HG03521 (cell line): ENCODE data around the gene PRR20B.
"Not testable (repeated sequence)": the region's sequence is repeated elsewhere in the genome, so short reads cannot be mapped to it uniquely, and the experiment has no call there.

Source experiments
- ATAC-seq: cut with Tn5 transposase; IDR thresholded peaks from one replicate; pipeline ENCODE4 v1.9.1; 2021; ENCODE audit warnings: mild to moderate bottlenecking, moderate library complexity; ENCODE audit not compliant: unreplicated experiment

PRR20B gene

GRCh38 chr13:57147188-57147587 is at the start of gene PRR20B:
PRR20B (plus strand) TSS chr13:57147488; CDS start chr13:57147875, 387 bp downstream.
- ATAC-seq: not testable (repeated sequence)

DNA sequence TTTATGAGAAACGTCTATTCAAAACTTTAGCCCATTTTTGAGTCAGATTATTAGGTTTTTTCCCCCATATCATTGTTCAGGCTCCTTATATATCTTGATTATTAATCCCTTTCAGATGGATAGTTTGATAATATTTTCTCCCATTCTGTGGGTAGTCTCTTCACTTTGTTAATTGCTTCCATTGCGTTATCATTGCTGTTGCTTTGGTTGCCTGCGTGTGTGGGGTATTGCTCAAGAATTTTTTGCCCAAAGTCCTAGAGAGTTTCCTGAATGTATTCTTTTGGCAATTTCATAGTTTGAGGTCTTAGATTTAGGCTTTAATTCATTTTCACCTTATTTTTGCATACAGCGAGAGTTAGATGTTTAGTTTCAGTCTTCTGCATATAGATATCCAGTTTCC is 32.3 kb upstream of the PRR20B start:
- ATAC-seq: no peak

- ATAC-seq: no peak
Observed at GRCh38 chr13:57123681-57124080, 23.6 kb upstream of the PRR20B start.

DNA sequence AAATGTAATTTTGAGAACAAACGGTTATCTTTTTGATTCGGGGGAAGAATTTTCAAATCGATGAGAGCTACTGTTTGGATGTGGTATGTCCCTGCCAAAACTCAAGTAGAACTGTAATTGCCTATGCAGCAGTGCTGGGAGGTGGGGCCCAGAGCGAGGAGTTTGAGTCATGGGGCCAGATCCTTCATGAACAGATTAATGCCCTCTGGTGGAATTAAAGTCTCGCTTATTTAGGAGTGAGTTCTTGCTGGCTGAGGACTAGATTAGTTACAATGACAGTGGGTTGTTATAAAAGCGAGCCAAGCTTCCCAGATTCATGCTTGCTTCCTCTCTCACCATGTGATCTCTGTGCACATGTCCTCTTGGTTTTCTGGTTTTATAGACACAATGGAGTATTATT is 18.4 kb upstream of the PRR20B start:
- no peak for ATAC-seq

DNA sequence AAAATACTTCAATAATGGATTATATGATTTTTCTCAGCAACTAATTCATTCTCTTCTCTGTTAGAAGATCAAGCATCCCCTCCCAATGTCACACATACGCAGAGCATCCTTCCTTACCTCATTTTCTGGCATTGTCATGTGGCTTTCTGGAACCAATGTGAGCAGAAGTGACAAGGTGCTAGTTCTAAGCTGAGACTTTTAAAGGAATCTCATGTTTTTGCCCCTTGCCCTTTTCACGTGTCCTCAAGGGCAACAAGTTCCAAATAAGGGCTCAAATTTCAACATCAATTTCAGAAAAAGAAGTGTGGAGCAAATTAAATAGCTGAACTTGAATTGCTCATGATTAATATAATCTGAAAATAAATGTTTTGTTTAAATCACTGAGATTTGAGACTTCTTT is 11.2 kb upstream of the PRR20B start:
- no peak for ATAC-seq

DNA sequence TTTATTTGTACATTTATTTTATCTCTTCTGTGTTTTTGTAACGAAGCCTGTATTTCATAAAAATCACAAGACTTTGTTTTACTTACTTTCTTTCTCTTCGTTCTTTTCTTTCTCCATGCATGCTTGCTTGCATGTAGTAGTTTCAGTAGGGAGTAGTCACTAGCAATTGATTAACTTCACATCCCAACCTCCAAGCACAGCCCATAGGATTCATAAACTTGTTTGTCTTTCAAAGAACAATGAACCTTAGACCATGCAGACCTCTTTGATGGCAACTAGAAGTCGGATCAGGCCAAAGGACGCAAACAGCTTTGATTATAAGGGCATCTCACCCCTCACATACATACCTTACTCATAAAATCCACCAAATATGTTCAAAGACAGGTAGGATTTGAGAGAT is 9.7 kb upstream of the PRR20B start:
- ATAC-seq: no peak

DNA sequence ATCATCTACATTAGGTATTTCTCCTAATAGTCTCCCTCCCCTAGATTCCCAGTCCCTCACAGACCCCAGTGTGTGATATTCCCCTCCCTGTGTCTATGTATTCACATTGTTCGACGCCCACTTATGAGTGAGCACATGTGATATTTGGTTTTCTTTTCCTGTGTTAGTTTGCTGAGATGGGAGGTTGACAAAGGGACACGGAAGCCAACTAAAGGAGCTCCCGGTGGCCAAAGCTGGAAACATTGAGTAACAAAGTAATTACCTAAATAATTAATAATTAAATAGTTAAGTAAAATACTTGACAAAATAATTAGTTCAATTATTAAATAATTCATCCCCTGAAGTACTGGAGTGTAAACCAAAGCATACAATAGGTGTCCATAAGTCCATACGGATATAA is 8.3 kb upstream of the PRR20B start:
- ATAC-seq: no peak

DNA sequence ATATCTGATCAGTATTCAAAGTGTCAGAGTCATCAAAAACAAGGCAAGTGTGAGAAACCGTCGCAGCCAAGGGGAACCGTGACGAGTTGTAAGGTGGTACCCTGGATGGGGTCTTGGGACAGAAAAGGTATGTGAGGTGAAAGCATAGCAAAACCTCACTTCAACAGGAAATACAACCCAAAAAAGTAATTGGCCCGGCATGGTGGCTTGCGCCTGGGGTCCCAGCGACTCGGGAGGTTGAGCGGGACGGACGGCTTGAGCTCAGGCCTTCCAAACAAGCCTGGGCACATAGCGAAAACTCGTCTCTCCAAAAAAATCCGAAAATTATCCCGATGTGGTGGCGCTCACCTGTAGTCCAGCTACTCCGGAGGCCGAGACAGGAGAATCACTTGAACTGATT is 7.5 kb upstream of the PRR20B start:
- ATAC-seq: not testable (repeated sequence)

- not testable (repeated sequence) for ATAC-seq
Observed at GRCh38 chr13:57140235-57140968, 6.9 kb upstream of the PRR20B start, which contains the start of gene PRR20A. PRR20A (plus strand) TSS chr13:57140918; CDS start chr13:57141305, 387 bp downstream.

DNA sequence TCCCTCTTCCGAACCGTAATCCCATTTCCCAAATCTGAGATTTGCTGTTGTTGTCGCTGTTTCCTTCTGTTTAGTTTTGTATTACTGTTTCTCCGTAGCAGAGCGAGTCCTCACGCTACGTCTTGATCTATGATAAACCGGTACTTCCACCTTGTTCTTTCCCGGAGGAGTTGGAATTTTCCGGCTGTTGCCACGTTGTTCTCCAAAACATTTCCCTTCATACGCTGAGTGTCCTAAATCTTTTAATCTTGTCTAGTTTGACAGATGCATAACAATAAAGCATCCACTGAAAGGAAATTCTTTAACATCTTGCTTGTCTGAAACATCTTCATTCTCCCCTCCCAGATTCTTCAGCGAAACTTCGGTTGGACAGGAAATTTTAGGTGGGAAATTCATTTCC is 818 bp downstream of the PRR20B start:
- ATAC-seq: not testable (repeated sequence)

DNA sequence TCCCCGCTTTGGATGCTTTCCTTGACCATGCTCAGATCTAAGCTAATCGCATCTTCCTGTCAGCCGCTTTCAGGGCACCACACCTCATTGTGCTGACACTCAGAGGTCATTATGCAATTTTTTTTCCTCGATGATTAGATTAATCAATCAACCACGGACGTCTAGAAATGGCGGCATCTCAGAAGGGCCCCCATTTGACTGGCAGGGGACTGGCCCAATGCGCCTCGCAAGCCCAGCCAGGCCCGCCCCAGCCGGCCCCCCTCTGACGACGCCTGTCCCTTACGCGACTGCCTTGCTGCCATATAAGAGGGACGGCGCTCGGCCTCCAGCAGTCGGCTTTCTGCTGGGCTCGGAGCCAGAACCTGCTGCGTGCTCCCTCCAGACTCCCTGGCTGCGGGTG is 6.5 kb downstream of the PRR20B start, which contains the start of gene PRR20C:
Gene PRR20C, plus strand, starts transcription at position 301 of the 400 bp plus-strand sequence. CDS start 387 bp downstream, outside the sequence.
- not testable (repeated sequence) for ATAC-seq

GRCh38 chr13:57160332-57160731 is 13.0 kb downstream of the PRR20B start, which contains the start of gene PRR20D:
PRR20D (plus strand) TSS chr13:57160632; CDS start chr13:57161019, 387 bp downstream.
- ATAC-seq: not testable (repeated sequence)

GRCh38 chr13:57166897-57167296 is 19.6 kb downstream of the PRR20B start, which contains the start of gene PRR20E:
PRR20E (plus strand) TSS chr13:57167197; CDS start chr13:57167584, 387 bp downstream.
- ATAC-seq: not testable (repeated sequence)

GRCh38 chr13:57191667-57192066 is 44.4 kb downstream of the PRR20B start:
- no peak for ATAC-seq
